Nephron (organoid): ENCODE data around the gene KANSL1.

ENCODE experiments used
- H3K27ac Mint-ChIP-seq, 3 experiments: 2 replicates each; pipeline ENCODE4 v1.8.0; 2020; ENCODE audit warnings: mixed read lengths in 3 of 3, mild to moderate bottlenecking in 2 of 3, moderate library complexity in 1 of 3
- H3K27me3 Mint-ChIP-seq: 2 replicates; pipeline ENCODE4 v1.8.0; 2021; ENCODE audit warnings: low read depth, mild to moderate bottlenecking, moderate library complexity, mixed read lengths
- H3K36me3 Mint-ChIP-seq: 2 replicates; pipeline ENCODE4 v1.8.0; 2020; ENCODE audit warnings: low read depth, mixed read lengths
- H3K4me1 Mint-ChIP-seq: 2 replicates; pipeline ENCODE4 v1.8.0; 2020; ENCODE audit warnings: mixed read lengths
- H3K4me3 Mint-ChIP-seq, 3 experiments: 2 replicates each; pipeline ENCODE4 v1.8.0; 2020; ENCODE audit warnings: mild to moderate bottlenecking in 3 of 3, mixed read lengths in 3 of 3, moderate library complexity in 2 of 3
- H3K9me3 Mint-ChIP-seq: 2 replicates; pipeline ENCODE4 v1.8.0; 2020; ENCODE audit warnings: mixed read lengths
- CTCF ChIP-seq, 3 experiments: fragments of 200-600 bp; sonication (generic); IDR thresholded peaks; one replicate each; pipeline ENCODE4 v1.5.0; 2021; ENCODE audit warnings: antibody characterized with exemption in 3 of 3; ENCODE audit not compliant: unreplicated experiment in 3 of 3

KANSL1 gene

GRCh38 chr17:46150216-46150963 is 42.8 kb downstream of the KANSL1 start:
- peaks cover 42% of the 10 kb centered on the region for H3K4me1 Mint-ChIP-seq
- no peaks in the 10 kb centered on the region for H3K9me3 Mint-ChIP-seq
- no peak for TF ChIP-seq CTCF (IDR thresholded peaks at IDR 0.05; ENCODE audit: unreplicated experiment in 3 of 3)
- no peak overlapping the region for H3K4me3 Mint-ChIP-seq
- no peaks in the 10 kb centered on the region for H3K27me3 Mint-ChIP-seq
- peaks cover 15% of the 10 kb centered on the region for H3K36me3 Mint-ChIP-seq
- no peak overlapping the region for H3K27ac Mint-ChIP-seq

- H3K36me3 Mint-ChIP-seq: peaks cover 15% of the 10 kb centered on the region
- H3K27me3 Mint-ChIP-seq: no peaks in the 10 kb centered on the region
- H3K9me3 Mint-ChIP-seq: no peaks in the 10 kb centered on the region
- H3K4me1 Mint-ChIP-seq: peaks cover 39% of the 10 kb centered on the region
- H3K4me3 Mint-ChIP-seq: no peak overlapping the region
- H3K27ac Mint-ChIP-seq: no peak overlapping the region
- TF ChIP-seq CTCF (IDR thresholded peaks at IDR 0.05; ENCODE audit: unreplicated experiment in 3 of 3): no peak
These were observed 45.0 kb downstream of the KANSL1 start for GRCh38 chr17:46148247-46148646.

- Mint-ChIP-seq H3K27ac (no peak overlapping the region), H3K4me1 (peaks cover 30% of the 10 kb centered on the region), H3K4me3 (no peak overlapping the region), H3K36me3 (peaks cover 15% of the 10 kb centered on the region), H3K9me3 (no peaks in the 10 kb centered on the region), H3K27me3 (no peaks in the 10 kb centered on the region)
- no peak for TF ChIP-seq CTCF (IDR thresholded peaks at IDR 0.05; ENCODE audit: unreplicated experiment in 3 of 3)
These were observed 45.9 kb downstream of the KANSL1 start for GRCh38 chr17:46147296-46147695.

- Mint-ChIP-seq H3K9me3 (no peaks in the 10 kb centered on the region), H3K27me3 (no peaks in the 10 kb centered on the region), H3K4me3 (no peak overlapping the region), H3K27ac (no peak overlapping the region), H3K4me1 (peaks cover 14% of the 10 kb centered on the region), H3K36me3 (peaks cover 27% of the 10 kb centered on the region)
- TF ChIP-seq CTCF (IDR thresholded peaks at IDR 0.05; ENCODE audit: unreplicated experiment in 3 of 3): no peak
These were observed 49.0 kb downstream of the KANSL1 start for GRCh38 chr17:46144246-46144645.

- H3K27me3 Mint-ChIP-seq: no peaks in the 10 kb centered on the region
These were observed 49.4 kb downstream of the KANSL1 start for GRCh38 chr17:46143827-46144236.

More at GRCh38 chr17:46143827-46144236, 49.4 kb downstream of the KANSL1 start:
- Mint-ChIP-seq H3K4me3 (no peak overlapping the region), H3K27ac (no peak overlapping the region), H3K9me3 (no peaks in the 10 kb centered on the region), H3K36me3 (peaks cover 27% of the 10 kb centered on the region), H3K4me1 (peaks cover 17% of the 10 kb centered on the region)
- no peak for TF ChIP-seq CTCF (IDR thresholded peaks at IDR 0.05; ENCODE audit: unreplicated experiment in 3 of 3)
